Endometrial microvascular endothelial cells (primary cell): ENCODE data around the gene ZNF366. TPM values are rescaled to one million over a fixed set of nuclear protein-coding genes. Genes with fewer than 3 reads are reported as not detected.

Experiments
- in situ Hi-C: cut with HindIII; loops from 2 replicates; pipeline ENCODE4 v1.10.0; 2017; ENCODE audit warnings: low sequenced_read_pairs, low pct_unique_long_range_greater_than_20kb; ENCODE audit errors: inconsistent ontology term
- total RNA-seq: library from RNA; depleted of rRNA; stranded (reverse); fragments of >200 nt; gene quantifications from one replicate; pipeline ENCODE4 v1.2.3, GENCODE V29; 2015; ENCODE audit errors: inconsistent ontology term

The ZNF366 gene
- total RNA-seq, 1 donor from 2014 or later: 16.2 TPM

DNA sequence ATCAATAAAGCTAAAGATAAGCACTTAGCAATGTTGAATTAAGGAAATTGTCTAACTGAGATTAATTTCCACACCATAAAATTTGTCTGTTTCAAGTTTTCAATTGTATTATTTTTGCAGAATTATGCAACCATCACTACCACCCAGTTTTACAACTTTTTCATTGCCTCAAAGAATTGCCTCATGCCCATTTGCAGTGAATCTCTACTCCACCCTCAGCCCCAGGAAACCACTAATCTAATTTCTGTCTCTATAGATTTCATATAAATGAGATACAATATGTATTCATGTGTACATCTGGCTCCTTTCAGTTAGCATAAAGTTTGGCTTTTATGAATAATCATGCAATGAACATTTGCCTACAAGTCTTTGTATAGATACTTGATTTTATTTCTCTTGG, 114.2 kb downstream of the ZNF366 start:
- in situ Hi-C loops: no loop called here

Other genes with a start within 250 kb of the ZNF366 start
- 95.5 TPM for gene MRPS27, start 187.2 kb downstream of the ZNF366 start, total RNA-seq
- gene PTCD2, start 187.0 kb downstream of the ZNF366 start, total RNA-seq: 8.6 TPM